ENCODE measurements around the gene SAMD15. TPM values are rescaled to one million over a fixed set of nuclear protein-coding genes. Genes with fewer than 3 reads are reported as not detected.

The SAMD15 gene
- total RNA-seq, 1 donor = 2.0 TPM

DNA sequence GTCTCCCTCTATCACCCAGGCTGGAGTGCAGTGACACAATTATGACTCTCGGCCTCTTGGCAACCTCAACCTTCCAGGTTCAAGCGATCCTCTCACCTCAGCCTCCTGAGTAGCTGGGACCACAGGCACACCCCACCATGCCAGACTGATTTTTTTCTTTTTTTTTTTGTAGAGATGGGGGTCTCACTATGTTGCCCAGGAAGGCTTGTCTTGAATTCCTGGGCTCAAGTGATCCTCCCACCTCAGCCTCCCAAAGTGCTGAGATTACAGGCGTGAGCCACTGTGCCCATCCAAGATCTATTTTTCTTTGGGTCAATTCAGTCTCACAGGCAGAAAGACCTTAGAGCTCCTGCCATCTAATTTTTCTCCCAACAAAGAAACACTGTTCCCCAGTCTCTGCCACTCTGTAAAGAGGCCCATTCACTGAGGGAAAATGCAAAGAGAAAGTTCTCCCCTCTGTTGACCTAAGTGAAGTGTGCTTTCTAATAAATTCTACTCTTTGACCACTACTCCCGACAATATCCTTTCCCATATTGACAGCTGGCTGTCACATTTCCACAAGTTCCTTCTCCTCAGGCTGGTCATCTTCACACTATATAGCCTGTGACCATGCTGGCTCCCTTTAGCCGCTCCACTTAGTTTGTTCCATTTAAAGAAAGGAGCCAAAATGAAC is 23.6 kb upstream of the SAMD15 start:
- TF ChIP-seq, protein P1, sequence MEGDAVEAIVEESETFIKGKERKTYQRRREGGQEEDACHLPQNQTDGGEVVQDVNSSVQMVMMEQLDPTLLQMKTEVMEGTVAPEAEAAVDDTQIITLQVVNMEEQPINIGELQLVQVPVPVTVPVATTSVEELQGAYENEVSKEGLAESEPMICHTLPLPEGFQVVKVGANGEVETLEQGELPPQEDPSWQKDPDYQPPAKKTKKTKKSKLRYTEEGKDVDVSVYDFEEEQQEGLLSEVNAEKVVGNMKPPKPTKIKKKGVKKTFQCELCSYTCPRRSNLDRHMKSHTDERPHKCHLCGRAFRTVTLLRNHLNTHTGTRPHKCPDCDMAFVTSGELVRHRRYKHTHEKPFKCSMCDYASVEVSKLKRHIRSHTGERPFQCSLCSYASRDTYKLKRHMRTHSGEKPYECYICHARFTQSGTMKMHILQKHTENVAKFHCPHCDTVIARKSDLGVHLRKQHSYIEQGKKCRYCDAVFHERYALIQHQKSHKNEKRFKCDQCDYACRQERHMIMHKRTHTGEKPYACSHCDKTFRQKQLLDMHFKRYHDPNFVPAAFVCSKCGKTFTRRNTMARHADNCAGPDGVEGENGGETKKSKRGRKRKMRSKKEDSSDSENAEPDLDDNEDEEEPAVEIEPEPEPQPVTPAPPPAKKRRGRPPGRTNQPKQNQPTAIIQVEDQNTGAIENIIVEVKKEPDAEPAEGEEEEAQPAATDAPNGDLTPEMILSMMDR (IDR thresholded peaks at IDR 0.05; ENCODE audit: insufficient read depth, low read length) = no peak
- no peak overlapping the region for H3K4me3 ChIP-seq (ENCODE audit: low read depth, low read length)

DNA sequence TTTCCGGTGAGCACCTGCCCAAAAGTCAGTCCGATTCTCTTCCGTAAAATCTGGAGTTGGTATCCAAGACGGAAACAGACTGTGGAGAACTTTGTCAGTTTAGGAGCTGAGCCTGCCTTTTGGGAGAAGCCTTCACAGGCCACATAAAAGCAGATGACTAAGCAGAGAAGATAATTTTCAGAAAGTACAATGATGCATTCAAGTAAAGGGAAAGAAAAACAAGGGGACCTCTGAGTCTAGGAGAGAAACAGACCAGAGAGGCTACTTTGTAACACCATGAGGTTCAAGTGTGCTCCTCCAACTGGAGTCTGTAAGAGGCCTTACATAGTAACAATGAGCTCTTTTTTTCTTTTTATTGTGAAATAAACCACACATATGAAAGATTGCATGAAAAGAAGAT is 21.4 kb upstream of the SAMD15 start:
- TF ChIP-seq, protein P1 (IDR thresholded peaks at IDR 0.05; ENCODE audit: insufficient read depth, low read length) = no peak
- peak; percentile 6 for DNase-seq (ENCODE audit: low read depth)
- no peak overlapping the region for H3K4me3 ChIP-seq (ENCODE audit: low read depth, low read length)

More for the DNA sequence above, 23.6 kb upstream of the SAMD15 start:
- no peak for DNase-seq (ENCODE audit: low read depth)

DNA sequence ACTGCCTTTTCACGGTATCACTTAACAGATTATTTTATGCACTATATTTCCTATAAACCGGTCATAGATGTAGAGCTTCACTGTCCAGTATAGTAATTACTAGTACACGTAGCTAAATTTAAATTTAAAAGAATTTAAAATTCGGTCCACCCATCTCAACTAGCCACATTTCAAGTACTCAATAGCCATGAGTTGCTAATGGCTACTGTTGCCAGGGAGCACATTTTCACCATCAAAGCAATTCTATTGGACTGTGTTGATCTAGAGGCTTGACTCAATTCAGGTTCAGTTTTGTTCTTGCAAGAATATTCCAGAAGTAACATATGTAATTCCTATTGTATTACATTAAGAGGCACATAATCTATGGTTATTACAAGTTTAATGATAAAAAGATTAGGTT is 20.3 kb upstream of the SAMD15 start:
- TF ChIP-seq, protein P1 (IDR thresholded peaks at IDR 0.05; ENCODE audit: insufficient read depth, low read length) = no peak
- H3K4me3 ChIP-seq (ENCODE audit: low read depth, low read length) = no peak overlapping the region
- DNase-seq (ENCODE audit: low read depth) = no peak

DNA sequence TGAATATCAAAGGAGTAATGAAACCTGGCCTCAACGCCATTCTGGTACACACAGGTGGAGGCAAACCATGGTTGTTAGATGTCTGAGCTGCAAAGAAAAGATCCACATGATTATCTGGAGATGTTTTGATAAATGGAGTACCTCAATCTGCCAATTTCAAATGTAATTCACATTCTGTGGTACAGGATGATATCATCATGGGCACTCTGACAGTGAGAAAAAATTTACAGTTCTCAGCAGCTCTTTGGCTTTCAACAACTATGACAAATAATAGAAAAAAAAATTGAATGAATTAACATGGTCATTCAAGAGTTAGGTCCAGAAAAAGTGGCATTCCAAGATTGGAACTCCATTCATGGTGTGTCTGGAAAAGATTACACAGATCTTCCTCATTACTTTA is 17.6 kb upstream of the SAMD15 start:
- H3K4me3 ChIP-seq (ENCODE audit: low read depth, low read length) = no peak overlapping the region
- no peak for DNase-seq (ENCODE audit: low read depth)
- TF ChIP-seq, protein P1 (IDR thresholded peaks at IDR 0.05; ENCODE audit: insufficient read depth, low read length) = no peak

DNA sequence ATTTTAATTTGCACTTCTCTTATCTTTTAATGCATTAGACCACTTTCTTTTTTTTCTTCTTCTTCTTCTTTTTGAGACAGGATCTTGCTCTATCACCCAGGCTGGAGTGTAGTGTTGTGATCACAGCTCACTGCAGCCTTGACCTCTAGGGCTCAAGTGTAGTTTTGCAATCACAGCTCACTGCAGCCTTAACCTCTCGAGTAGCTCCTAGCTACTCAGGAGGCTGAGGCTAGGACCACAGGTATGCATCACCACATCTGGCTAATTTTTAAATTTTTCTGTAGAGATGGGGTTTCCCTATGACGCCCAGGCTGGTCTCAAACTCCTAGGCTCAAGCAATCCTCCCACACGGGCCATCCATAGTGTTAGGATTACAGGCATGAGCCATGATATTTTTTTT is 13.0 kb upstream of the SAMD15 start:
- no peak for DNase-seq (ENCODE audit: low read depth)
- no peak overlapping the region for H3K4me3 ChIP-seq (ENCODE audit: low read depth, low read length)
- TF ChIP-seq, protein P1 (IDR thresholded peaks at IDR 0.05; ENCODE audit: insufficient read depth, low read length) = no peak

DNA sequence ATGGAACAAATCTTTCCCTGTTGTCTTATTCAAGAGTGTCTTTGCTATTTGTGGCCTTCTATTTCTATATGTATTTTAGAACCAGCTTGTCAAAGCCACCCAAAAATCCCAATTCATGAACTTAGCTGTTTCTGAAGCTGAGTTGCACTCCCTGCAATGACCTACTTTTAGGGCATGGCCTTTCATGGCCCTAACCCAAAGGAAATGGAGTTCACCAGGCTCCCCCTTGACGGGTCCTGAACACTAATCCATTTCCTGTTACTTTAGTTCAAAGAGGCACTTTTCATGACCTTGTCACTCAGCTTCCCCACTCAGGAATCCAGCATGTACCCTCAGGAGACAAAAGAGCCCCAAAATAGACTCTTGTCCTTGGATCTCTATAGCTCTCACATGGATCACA is 7.9 kb upstream of the SAMD15 start:
- no peak overlapping the region for H3K4me3 ChIP-seq (ENCODE audit: low read depth, low read length)
- DNase-seq (ENCODE audit: low read depth) = no peak
- TF ChIP-seq, protein P1 (IDR thresholded peaks at IDR 0.05; ENCODE audit: insufficient read depth, low read length) = no peak
